HG02642 (cell line): Measurements from ENCODE around the gene MYT1.

Experiments used
- ATAC-seq: cut with Tn5 transposase; IDR thresholded peaks from one replicate; pipeline ENCODE4 v1.9.1; 2021; ENCODE audit warnings: mild to moderate bottlenecking; ENCODE audit not compliant: unreplicated experiment, poor library complexity

The MYT1 gene

GRCh38 chr20:64153861-64154589 lies 10.2 kb upstream of the MYT1 start:
- no peak for ATAC-seq

- no peak for ATAC-seq
Observed at GRCh38 chr20:64154590-64155257, 9.5 kb upstream of the MYT1 start.

DNA sequence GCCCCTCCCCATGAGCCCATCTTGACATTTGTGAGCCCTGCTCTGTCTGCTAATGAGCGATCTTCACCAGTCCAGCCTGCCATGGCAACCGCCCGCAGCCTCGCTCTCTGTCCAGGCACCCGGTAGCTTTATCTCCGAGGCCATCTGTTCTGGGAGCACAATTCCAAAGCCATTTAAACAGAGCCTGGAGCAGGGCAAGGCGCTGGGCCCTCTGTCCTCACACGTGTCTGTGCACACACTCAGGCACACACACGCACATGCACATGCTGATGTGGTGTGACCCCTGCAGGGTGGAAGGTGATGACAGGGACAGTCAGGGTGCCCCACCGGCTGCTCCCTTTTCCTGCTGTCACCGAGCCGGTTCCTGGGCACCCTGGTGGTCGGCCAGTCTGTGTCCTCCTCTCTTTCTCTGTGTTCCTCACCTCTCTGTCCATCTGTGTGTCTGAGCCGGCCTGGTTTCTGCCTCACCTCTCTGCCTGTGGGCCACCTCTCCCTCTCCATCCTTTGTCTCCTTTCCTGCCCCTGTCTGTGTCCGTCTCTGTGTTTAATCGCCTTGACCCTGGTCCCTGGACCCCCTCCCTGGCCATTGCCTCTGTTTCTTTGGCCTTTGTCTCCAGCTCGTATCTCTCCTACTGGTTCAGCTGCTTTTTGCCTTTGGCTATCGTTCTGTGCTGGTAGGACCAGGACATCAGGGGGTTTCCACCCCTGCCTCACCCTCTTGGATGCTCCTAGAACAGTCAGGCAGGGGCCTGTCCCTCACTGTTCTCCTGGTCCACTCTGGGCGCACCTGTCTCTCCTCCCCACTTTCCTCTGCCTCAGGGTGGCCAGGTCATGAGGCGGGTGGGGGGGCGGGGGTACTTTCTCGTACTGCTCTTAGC lies 8.8 kb upstream of the MYT1 start:
- no peak for ATAC-seq

- no peak for ATAC-seq
Observed at GRCh38 chr20:64156136-64156885, 7.9 kb upstream of the MYT1 start.

- ATAC-seq = no peak
Observed at GRCh38 chr20:64156886-64157875, 7.1 kb upstream of the MYT1 start.

- no peak for ATAC-seq
Observed at GRCh38 chr20:64157878-64158277, 6.4 kb upstream of the MYT1 start.

- ATAC-seq = no peak
Observed at GRCh38 chr20:64158346-64159285, 5.6 kb upstream of the MYT1 start.

DNA sequence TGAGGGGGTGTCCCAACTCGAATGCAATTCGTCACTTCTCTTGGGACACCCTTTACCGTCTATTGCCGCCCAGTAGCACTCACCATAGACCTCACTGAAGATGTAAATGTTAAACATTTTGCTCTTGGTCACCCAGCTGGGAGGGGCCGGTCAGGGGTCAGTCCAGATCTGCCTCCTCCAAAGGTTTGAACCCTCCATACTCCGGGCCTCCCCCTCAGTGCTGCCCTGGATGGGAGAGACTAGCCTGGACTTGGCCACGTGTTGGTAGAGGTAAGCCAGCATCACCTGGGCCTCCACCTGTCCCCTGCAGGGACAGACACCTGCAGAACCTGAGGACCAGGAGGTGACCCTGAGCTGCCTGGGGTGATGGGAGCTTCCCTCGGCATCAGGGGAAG lies 5.0 kb upstream of the MYT1 start:
- ATAC-seq = no peak

- no peak for ATAC-seq
Observed at GRCh38 chr20:64159711-64160110, 4.5 kb upstream of the MYT1 start.

DNA sequence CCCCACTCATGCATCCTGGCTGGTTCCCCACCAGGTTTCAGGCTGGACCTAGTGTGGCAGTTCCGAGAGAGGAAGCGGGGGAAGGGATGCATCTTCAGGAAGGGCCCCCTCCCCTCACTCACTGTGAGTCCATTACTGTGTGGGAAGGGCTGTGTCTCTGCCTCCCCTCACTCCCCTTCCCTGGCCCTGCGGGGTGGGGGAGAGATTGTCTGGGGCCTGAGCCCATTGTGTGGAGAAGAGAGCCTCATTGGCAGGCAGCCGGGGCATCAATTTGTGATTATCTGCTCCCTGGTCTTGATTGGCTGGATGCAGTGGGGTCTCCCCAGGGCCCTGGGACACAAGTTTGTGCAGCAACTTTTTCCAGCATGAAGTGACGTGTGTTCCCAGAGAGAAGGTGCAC lies 4.1 kb upstream of the MYT1 start:
- no peak for ATAC-seq

- ATAC-seq = no peak
Observed at GRCh38 chr20:64160526-64161355, 3.5 kb upstream of the MYT1 start.

GRCh38 chr20:64161356-64162238 lies 2.7 kb upstream of the MYT1 start:
- ATAC-seq = no peak

- ATAC-seq = no peak
Observed at GRCh38 chr20:64162239-64162910, 1.9 kb upstream of the MYT1 start.

DNA sequence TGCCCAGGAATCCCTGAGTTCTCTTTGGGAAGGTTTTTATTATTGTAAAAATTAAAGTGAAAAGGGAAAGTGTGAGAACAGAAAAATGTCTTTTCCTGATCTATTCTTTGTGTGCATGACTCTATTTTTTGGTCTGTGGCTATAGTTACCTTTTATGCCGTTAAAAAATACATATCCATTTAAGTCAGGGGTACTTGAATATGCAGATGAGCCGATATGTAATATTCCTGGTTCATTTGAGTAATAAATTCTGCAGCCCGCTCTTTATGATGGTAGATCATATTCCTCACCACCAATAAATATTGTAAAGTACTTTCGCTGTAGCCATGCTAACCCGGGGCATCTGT lies 503 bp upstream of the MYT1 start:
- ATAC-seq = no peak

GRCh38 chr20:64165866-64166600 lies 1.8 kb downstream of the MYT1 start:
- ATAC-seq = no peak
